CD14-positive monocyte (primary cell): Measurements from ENCODE around the gene EGFLAM. TPM values are rescaled to one million over a fixed set of nuclear protein-coding genes. Genes with fewer than 3 reads are reported as not detected.

Source experiments
- DNase-seq, 3 donors: peaks; one replicate each; pipeline ENCODE4 v3.0.0-alpha.2; 2011 to 2022
- H2AFZ ChIP-seq: 2 replicates; pipeline ENCODE4 v1.6.0; 2012; ENCODE audit warnings: mild to moderate bottlenecking, low read depth, low read length, inconsistent platforms; ENCODE audit not compliant: insufficient read depth, poor library complexity, severe bottlenecking
- H3K27ac ChIP-seq, 2 donors: 1 replicate in 1 of 2; 2 replicates in 1 of 2; pipeline ENCODE4 v1.5.1; 2012 to 2013; ENCODE audit warnings: low read length in 2 of 2, control low read depth in 1 of 2, inconsistent platforms in 1 of 2, low read depth in 1 of 2, mild to moderate bottlenecking in 1 of 2
- H3K27me3 ChIP-seq, 2 donors: one replicate each; pipeline versions ENCODE4 v1.6.0 to v1.6.1; 2011 to 2013; ENCODE audit warnings: low read length in 2 of 2; ENCODE audit not compliant: control insufficient read depth in 2 of 2, insufficient read depth in 2 of 2
- H3K36me3 ChIP-seq, 2 donors: replicated peaks in 1 of 2; 1 replicate in 1 of 2; 2 replicates in 1 of 2; pipeline versions ENCODE4 v1.5.1 to v1.6.1; 2012 to 2013; ENCODE audit warnings: low read length in 2 of 2, control low read depth in 1 of 2, inconsistent platforms in 1 of 2, mild to moderate bottlenecking in 1 of 2; ENCODE audit not compliant: insufficient read depth in 2 of 2, control insufficient read depth in 1 of 2
- H3K4me1 ChIP-seq, 2 donors: 1 replicate in 1 of 2; 2 replicates in 1 of 2; pipeline versions ENCODE4 v1.5.1 to v1.6.1; 2012 to 2013; ENCODE audit warnings: low read length in 2 of 2, control low read depth in 1 of 2, inconsistent platforms in 1 of 2, mild to moderate bottlenecking in 1 of 2, moderate library complexity in 1 of 2; ENCODE audit not compliant: insufficient read depth in 2 of 2, control insufficient read depth in 1 of 2
- H3K4me2 ChIP-seq: replicated peaks from 2 replicates; pipeline ENCODE3; 2012; ENCODE audit warnings: low read length, moderate library complexity, mild to moderate bottlenecking; ENCODE audit not compliant: poor library complexity, severe bottlenecking; ENCODE audit errors: extremely low read depth
- H3K4me3 ChIP-seq, 3 experiments: fragments of 200-600 bp in 1 of 3; sonication (generic) in 1 of 3; replicated peaks in 1 of 3; 1 replicate in 2 of 3; 2 replicates in 1 of 3; pipeline ENCODE4 v1.5.1; 2011 to 2013; ENCODE audit warnings: low read length in 3 of 3, mild to moderate bottlenecking in 3 of 3, control low read depth in 2 of 3, low read depth in 2 of 3, inconsistent platforms in 1 of 3, moderate library complexity in 1 of 3
- H3K79me2 ChIP-seq: 2 replicates; pipeline ENCODE4 v1.6.0; 2012; ENCODE audit warnings: mild to moderate bottlenecking, control low read depth, inconsistent platforms, low read length, moderate library complexity; ENCODE audit not compliant: insufficient read depth
- H3K9ac ChIP-seq: 2 replicates; pipeline ENCODE4 v1.6.0; 2017; ENCODE audit warnings: low read length, mild to moderate bottlenecking; ENCODE audit not compliant: insufficient read depth, poor library complexity, severe bottlenecking
- H3K9me3 ChIP-seq, 2 donors: replicated peaks in 1 of 2; 1 replicate in 1 of 2; 2 replicates in 1 of 2; pipeline versions ENCODE4 v1.5.1 to v1.6.1; 2012 to 2013; ENCODE audit warnings: low read length in 2 of 2, control low read depth in 1 of 2; ENCODE audit not compliant: control insufficient read depth in 1 of 2, insufficient read depth in 1 of 2
- H4K20me1 ChIP-seq: 2 replicates; pipeline ENCODE4 v1.6.0; 2012; ENCODE audit warnings: mild to moderate bottlenecking, low read length, control low read depth, moderate library complexity; ENCODE audit not compliant: insufficient read depth
- H3K27ac Mint-ChIP-seq, 7 donors: one replicate each; pipeline ENCODE4 v1.8.0; 2020; ENCODE audit warnings: mild to moderate bottlenecking in 7 of 7, mixed read lengths in 7 of 7, moderate library complexity in 6 of 7, inconsistent platforms in 2 of 7
- H3K27me3 Mint-ChIP-seq, 3 donors: one replicate each; pipeline ENCODE4 v1.8.0; 2021 to 2022; ENCODE audit warnings: low read depth in 3 of 3, mild to moderate bottlenecking in 3 of 3, mixed read lengths in 3 of 3, moderate library complexity in 3 of 3, inconsistent platforms in 1 of 3
- H3K36me3 Mint-ChIP-seq, 2 donors: one replicate each; pipeline ENCODE4 v1.8.0; 2020; ENCODE audit warnings: mixed read lengths in 2 of 2, inconsistent platforms in 1 of 2, mild to moderate bottlenecking in 1 of 2
- H3K4me1 Mint-ChIP-seq: one replicate; pipeline ENCODE4 v1.8.0; 2020; ENCODE audit warnings: mild to moderate bottlenecking, mixed read lengths
- H3K4me3 Mint-ChIP-seq, 2 donors: one replicate each; pipeline ENCODE4 v1.8.0; 2020; ENCODE audit warnings: mild to moderate bottlenecking in 2 of 2, mixed read lengths in 2 of 2, moderate library complexity in 1 of 2
- H3K9me3 Mint-ChIP-seq, 7 donors: one replicate each; pipeline ENCODE4 v1.8.0; 2020 to 2022; ENCODE audit warnings: mixed read lengths in 7 of 7, mild to moderate bottlenecking in 6 of 7, moderate library complexity in 6 of 7, inconsistent platforms in 2 of 7
- WGBS: methylation state at CpG from one replicate; pipeline ENCODE4 v1.1.5; 2013; ENCODE audit warnings: missing lambda C conversion rate; ENCODE audit not compliant: insufficient coverage; 5-methylcytosine and 5-hydroxymethylcytosine counted together
- intact Hi-C, 2 donors: fragments of 100-400 bp; cut with micrococcal nuclease; formaldehyde crosslinking; loops; one replicate each; pipeline versions ENCODE4 v1.15.0 to v1.15.1; 2023
- polyA plus RNA-seq, 3 donors: library from polyadenylated mRNA; depleted of rRNA in 1 of 3; unstranded in 2 of 3; stranded (reverse) in 1 of 3; fragments of 300-500 nt in 2 of 3; fragments of >200 nt in 1 of 3; fragmentation: Illumina TruSeq in 2 of 3; gene quantifications; 1 replicate in 2 of 3; 2 replicates in 1 of 3; pipeline ENCODE4 v1.2.3, GENCODE V29; 2012 to 2021
- TF ChIP-seq, protein P1 (sequence below): fragments of 200-600 bp; IDR thresholded peaks from one replicate; pipeline ENCODE4 v1.8.0; 2022; ENCODE audit warnings: antibody characterized with exemption, mild to moderate bottlenecking

Gene EGFLAM
- polyA plus RNA-seq, 3 donors = not detected

- peaks cover 0 to 2% of the 10 kb centered on the region in 2 donors for H3K27me3 ChIP-seq
- H3K36me3 ChIP-seq = no peaks in the 10 kb centered on the region
- no peaks in the 10 kb centered on the region for H3K79me2 ChIP-seq
- no peaks in the 10 kb centered on the region for H4K20me1 ChIP-seq
- TF ChIP-seq, protein P1, sequence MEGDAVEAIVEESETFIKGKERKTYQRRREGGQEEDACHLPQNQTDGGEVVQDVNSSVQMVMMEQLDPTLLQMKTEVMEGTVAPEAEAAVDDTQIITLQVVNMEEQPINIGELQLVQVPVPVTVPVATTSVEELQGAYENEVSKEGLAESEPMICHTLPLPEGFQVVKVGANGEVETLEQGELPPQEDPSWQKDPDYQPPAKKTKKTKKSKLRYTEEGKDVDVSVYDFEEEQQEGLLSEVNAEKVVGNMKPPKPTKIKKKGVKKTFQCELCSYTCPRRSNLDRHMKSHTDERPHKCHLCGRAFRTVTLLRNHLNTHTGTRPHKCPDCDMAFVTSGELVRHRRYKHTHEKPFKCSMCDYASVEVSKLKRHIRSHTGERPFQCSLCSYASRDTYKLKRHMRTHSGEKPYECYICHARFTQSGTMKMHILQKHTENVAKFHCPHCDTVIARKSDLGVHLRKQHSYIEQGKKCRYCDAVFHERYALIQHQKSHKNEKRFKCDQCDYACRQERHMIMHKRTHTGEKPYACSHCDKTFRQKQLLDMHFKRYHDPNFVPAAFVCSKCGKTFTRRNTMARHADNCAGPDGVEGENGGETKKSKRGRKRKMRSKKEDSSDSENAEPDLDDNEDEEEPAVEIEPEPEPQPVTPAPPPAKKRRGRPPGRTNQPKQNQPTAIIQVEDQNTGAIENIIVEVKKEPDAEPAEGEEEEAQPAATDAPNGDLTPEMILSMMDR = no peak
- no peak overlapping the region for H3K9ac ChIP-seq
- H3K27ac Mint-ChIP-seq = no peak overlapping the region
- no peak overlapping the region for H3K4me3 ChIP-seq
- H3K4me1 Mint-ChIP-seq = no peaks in the 10 kb centered on the region
- H3K27ac ChIP-seq = no peak overlapping the region
- DNase-seq = no peak
- no peaks in the 10 kb centered on the region for H3K4me1 ChIP-seq
- no peaks in the 10 kb centered on the region for H3K9me3 ChIP-seq
- H2AFZ ChIP-seq = no peak overlapping the region
- H3K9me3 Mint-ChIP-seq = peaks cover 0 to 5% (median 0%) of the 10 kb centered on the region in 7 donors
- 93% methylated on average over 13 of the region's 15 CpGs for WGBS
- H3K4me3 Mint-ChIP-seq = no peak overlapping the region
- H3K36me3 Mint-ChIP-seq = no peaks in the 10 kb centered on the region
- intact Hi-C loops = no loop called here
- peaks cover 9 to 13% (median 12%) of the 10 kb centered on the region in 3 donors for H3K27me3 Mint-ChIP-seq
- H3K4me2 ChIP-seq = no peak overlapping the region
These were observed 135.3 kb downstream of the EGFLAM start for GRCh38 chr5:38393636-38394035.

DNA sequence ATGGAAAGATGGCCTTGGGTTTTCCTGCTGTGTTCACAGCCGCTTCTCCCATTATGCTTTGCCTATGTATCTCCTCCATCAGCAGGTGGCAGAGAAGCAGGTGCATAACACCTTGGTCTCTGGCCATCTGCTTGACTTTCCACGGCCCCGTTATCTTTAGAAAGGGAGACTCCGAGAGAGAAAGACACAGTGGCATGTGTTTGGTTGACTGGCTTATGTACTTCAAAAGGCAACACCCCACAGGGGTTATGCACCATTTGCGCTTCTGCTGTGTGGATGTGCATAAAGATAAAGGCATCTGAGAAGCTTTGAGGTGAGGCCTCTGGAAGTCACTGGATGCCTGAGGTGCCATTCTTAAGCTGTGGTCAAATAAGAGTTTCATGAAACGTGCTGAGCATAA lies 138.4 kb downstream of the EGFLAM start:
- no peaks in the 10 kb centered on the region for H4K20me1 ChIP-seq
- no peak for DNase-seq
- H3K9me3 Mint-ChIP-seq = peaks cover 0 to 5% (median 0%) of the 10 kb centered on the region in 7 donors
- H2AFZ ChIP-seq = no peak overlapping the region
- no peaks in the 10 kb centered on the region for H3K36me3 ChIP-seq
- H3K27ac Mint-ChIP-seq = no peak overlapping the region
- H3K79me2 ChIP-seq = no peaks in the 10 kb centered on the region
- no CpG with 5 or more reads among the region's 6 CpGs for WGBS
- H3K27me3 Mint-ChIP-seq = peaks cover 10 to 18% (median 14%) of the 10 kb centered on the region in 3 donors
- no peaks in the 10 kb centered on the region for H3K4me1 Mint-ChIP-seq
- H3K4me2 ChIP-seq = no peak overlapping the region
- H3K36me3 Mint-ChIP-seq = no peaks in the 10 kb centered on the region
- H3K9me3 ChIP-seq = no peaks in the 10 kb centered on the region
- H3K27ac ChIP-seq = no peak overlapping the region
- peaks cover 0 to 2% of the 10 kb centered on the region in 2 donors for H3K27me3 ChIP-seq
- H3K9ac ChIP-seq = no peak overlapping the region
- TF ChIP-seq, protein P1 = no peak
- no peaks in the 10 kb centered on the region for H3K4me1 ChIP-seq
- intact Hi-C loops = no loop called here
- H3K4me3 ChIP-seq = no peak overlapping the region
- no peak overlapping the region for H3K4me3 Mint-ChIP-seq
